Smooth muscle cell of the pulmonary artery (primary cell): Measurements from ENCODE around the gene KRTAP6-1. TPM values are rescaled to one million over a fixed set of nuclear protein-coding genes. Genes with fewer than 3 reads are reported as not detected.

Source experiments
- total RNA-seq: library from RNA; depleted of rRNA; stranded (reverse); fragments of >200 nt; gene quantifications from 2 replicates; pipeline ENCODE4 v1.2.3, GENCODE V29; 2014

The KRTAP6-1 gene
- not detected in 2 replicates for total RNA-seq

DNA sequence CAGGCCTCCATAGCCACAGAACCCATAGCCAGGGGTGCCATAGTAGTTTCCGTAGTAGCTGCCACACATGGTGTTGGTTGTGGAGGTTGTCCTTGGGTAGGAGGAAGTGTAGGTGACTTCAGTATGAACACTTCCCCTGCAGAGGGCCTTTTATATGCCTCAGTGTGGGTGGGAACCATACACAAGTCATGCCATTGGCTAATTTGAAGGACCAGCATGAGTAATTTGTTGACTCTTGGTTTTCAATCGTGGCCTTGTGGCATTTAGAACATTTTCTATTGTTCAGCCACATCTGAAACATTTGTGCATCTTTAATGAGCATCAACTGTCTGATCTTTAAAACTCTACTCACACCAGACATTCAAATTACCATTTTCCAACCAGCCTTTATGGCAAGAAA lies at the start of gene KRTAP6-1:
KRTAP6-1 (minus strand) TSS at position 95 of the 400 bp plus-strand sequence; CDS start at position 69, 26 bp downstream.

DNA sequence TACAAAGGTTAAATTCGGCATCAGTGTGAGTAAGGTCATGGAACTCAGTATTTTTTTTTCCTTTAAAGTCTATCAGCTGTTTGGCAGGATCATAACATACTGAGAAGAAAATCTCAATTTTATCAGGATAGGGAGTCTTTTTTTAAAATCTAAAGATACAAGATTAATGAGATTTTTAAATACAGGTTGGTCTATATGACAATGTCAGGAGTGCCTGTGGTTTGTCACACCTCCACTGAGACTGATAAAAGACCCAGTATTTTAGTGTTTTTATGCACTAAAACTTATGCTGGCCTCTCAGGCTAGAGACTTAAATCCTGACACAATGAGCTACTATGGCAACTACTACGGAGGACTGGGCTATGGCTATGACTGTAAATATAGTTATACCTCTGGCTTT lies 28.8 kb upstream of the KRTAP6-1 start, which contains the start of gene KRTAP20-3:
KRTAP20-3 (plus strand) TSS at position 301 of the 400 bp plus-strand sequence.

GRCh38 chr21:30634906-30635305 lies 21.2 kb upstream of the KRTAP6-1 start, which contains the start of gene KRTAP20-2:
TSS of gene KRTAP20-2 (plus strand) at chr21:30635206. CDS start at chr21:30635264, 58 bp downstream.

GRCh38 chr21:30620522-30620921 lies 6.8 kb upstream of the KRTAP6-1 start, which contains the start of gene KRTAP20-4:
TSS of gene KRTAP20-4 (plus strand) at chr21:30620627.

GRCh38 chr21:30616125-30616524 lies 2.4 kb upstream of the KRTAP6-1 start, which contains the start of gene KRTAP20-1:
TSS of gene KRTAP20-1 (plus strand) at chr21:30616425. CDS start at chr21:30616455, 30 bp downstream.

DNA sequence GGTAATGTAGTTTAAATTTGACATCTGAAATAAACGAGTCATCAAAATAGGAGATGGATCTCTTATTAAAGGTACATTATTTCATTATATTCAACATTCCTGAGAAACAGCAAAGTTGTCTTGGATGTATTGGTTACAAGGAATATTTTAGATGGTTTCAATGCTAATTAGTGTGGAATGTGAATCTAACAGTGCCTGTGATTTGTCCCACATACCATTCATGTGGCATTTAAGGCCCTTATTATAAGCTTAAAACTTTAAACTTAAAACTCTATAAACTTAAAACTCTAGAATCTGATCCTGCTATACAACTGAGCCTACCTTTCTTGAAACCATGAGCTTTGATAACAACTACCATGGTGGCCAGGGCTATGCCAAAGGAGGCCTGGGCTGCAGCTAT lies 12.9 kb downstream of the KRTAP6-1 start, which contains the start of gene KRTAP22-1:
KRTAP22-1 (plus strand) TSS at position 301 of the 400 bp plus-strand sequence.

DNA sequence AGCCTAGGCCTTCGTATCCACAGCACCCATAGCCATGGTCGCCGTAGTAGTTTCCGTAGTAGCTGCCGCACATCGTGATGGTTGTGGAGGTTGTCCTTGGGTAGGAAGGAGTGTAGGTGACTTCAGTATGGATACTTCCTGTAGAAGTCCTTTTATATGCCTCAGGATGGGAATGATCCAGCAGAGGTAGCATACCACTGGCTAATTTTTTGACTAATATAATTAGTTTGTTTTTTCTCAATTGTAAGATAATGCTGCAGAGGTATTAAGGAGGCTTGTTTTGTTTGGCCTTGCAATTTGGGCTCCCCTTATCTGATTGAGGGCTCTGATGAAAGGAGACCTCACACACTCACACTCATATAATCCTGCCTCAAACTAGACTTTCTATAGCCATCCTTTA lies 14.9 kb downstream of the KRTAP6-1 start, which contains the start of gene KRTAP6-2:
KRTAP6-2 (minus strand) TSS at position 101 of the 400 bp plus-strand sequence; CDS start at position 73, 28 bp downstream.

GRCh38 chr21:30592140-30592539 lies 21.6 kb downstream of the KRTAP6-1 start, which contains the start of gene KRTAP6-3:
TSS of gene KRTAP6-3 (plus strand) at chr21:30592440. CDS start at chr21:30592446, 6 bp downstream.

DNA sequence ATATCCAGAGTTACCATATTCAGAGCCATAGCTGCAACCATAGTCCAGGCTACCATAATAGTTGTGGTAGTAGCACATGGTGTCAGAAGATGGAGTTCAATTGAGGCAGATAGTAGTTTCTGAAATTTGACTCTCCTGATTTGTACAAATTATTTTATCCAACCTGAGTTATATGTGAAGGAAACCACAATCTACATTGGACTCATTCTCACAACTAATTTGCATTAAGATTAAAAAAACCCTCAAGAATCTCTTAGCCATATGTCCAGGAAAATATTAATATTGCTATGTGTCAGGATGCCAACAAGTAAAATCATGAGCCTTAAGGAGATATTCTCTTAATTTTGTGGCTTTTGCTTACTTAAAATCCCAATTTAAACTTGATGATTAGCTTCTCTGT lies 23.4 kb downstream of the KRTAP6-1 start, which contains the start of gene KRTAP22-2:
KRTAP22-2 (minus strand) TSS at position 101 of the 400 bp plus-strand sequence.

Other genes starting within 250 kb of the KRTAP6-1 start
- gene KRTAP13-2, start 241.7 kb downstream of the KRTAP6-1 start, total RNA-seq, result not detected in 2 replicates
- not detected in 2 replicates for gene KRTAP13-1, start 217.9 kb downstream of the KRTAP6-1 start, total RNA-seq
- not detected in 2 replicates for gene KRTAP13-3, start 188.0 kb downstream of the KRTAP6-1 start, total RNA-seq
- not detected in 2 replicates for gene KRTAP13-4, start 183.7 kb downstream of the KRTAP6-1 start, total RNA-seq
- not detected in 2 replicates for gene KRTAP15-1, start 173.7 kb downstream of the KRTAP6-1 start, total RNA-seq
- not detected in 2 replicates for gene KRTAP19-1, start 133.6 kb downstream of the KRTAP6-1 start, total RNA-seq
- not detected in 2 replicates for gene KRTAP19-2, start 126.5 kb downstream of the KRTAP6-1 start, total RNA-seq
- gene KRTAP19-3, start 121.9 kb downstream of the KRTAP6-1 start, total RNA-seq, result not detected in 2 replicates
- not detected in 2 replicates for gene KRTAP19-4, start 116.8 kb downstream of the KRTAP6-1 start, total RNA-seq
- gene KRTAP19-5, start 111.8 kb downstream of the KRTAP6-1 start, total RNA-seq, result not detected in 2 replicates
- gene KRTAP19-6, start 72.1 kb downstream of the KRTAP6-1 start, total RNA-seq, result not detected in 2 replicates
- not detected in 2 replicates for gene KRTAP19-7, start 52.6 kb downstream of the KRTAP6-1 start, total RNA-seq
- gene KRTAP22-2, start 23.5 kb downstream of the KRTAP6-1 start, total RNA-seq, result not detected in 2 replicates
- not detected in 2 replicates for gene KRTAP6-3, start 21.5 kb downstream of the KRTAP6-1 start, total RNA-seq
- gene KRTAP6-2, start 15.0 kb downstream of the KRTAP6-1 start, total RNA-seq, result not detected in 2 replicates
- gene KRTAP22-1, start 12.8 kb downstream of the KRTAP6-1 start, total RNA-seq, result not detected in 2 replicates
- not detected in 2 replicates for gene KRTAP20-1, start 2.5 kb upstream of the KRTAP6-1 start, total RNA-seq
- not detected in 2 replicates for gene KRTAP20-4, start 6.7 kb upstream of the KRTAP6-1 start, total RNA-seq
- gene KRTAP20-2, start 21.3 kb upstream of the KRTAP6-1 start, total RNA-seq, result not detected in 2 replicates
- gene KRTAP20-3, start 28.9 kb upstream of the KRTAP6-1 start, total RNA-seq, result not detected in 2 replicates
- not detected in 2 replicates for gene KRTAP21-3, start 104.8 kb upstream of the KRTAP6-1 start, total RNA-seq
- not detected in 2 replicates for gene KRTAP21-2, start 133.3 kb upstream of the KRTAP6-1 start, total RNA-seq
- not detected in 2 replicates for gene KRTAP21-1, start 141.5 kb upstream of the KRTAP6-1 start, total RNA-seq
- not detected in 2 replicates for gene KRTAP8-1, start 199.3 kb upstream of the KRTAP6-1 start, total RNA-seq
- gene KRTAP7-1, start 215.8 kb upstream of the KRTAP6-1 start, total RNA-seq, result not detected in 2 replicates